HG03521 (cell line): ENCODE data around the gene QDPR.
"Not testable (repeated sequence)": the region's sequence is repeated elsewhere in the genome, so short reads cannot be mapped to it uniquely, and the experiment has no call there.

Experiments
- ATAC-seq: cut with Tn5 transposase; IDR thresholded peaks from one replicate; pipeline ENCODE4 v1.9.1; 2021; ENCODE audit warnings: mild to moderate bottlenecking, moderate library complexity; ENCODE audit not compliant: unreplicated experiment

QDPR gene

DNA sequence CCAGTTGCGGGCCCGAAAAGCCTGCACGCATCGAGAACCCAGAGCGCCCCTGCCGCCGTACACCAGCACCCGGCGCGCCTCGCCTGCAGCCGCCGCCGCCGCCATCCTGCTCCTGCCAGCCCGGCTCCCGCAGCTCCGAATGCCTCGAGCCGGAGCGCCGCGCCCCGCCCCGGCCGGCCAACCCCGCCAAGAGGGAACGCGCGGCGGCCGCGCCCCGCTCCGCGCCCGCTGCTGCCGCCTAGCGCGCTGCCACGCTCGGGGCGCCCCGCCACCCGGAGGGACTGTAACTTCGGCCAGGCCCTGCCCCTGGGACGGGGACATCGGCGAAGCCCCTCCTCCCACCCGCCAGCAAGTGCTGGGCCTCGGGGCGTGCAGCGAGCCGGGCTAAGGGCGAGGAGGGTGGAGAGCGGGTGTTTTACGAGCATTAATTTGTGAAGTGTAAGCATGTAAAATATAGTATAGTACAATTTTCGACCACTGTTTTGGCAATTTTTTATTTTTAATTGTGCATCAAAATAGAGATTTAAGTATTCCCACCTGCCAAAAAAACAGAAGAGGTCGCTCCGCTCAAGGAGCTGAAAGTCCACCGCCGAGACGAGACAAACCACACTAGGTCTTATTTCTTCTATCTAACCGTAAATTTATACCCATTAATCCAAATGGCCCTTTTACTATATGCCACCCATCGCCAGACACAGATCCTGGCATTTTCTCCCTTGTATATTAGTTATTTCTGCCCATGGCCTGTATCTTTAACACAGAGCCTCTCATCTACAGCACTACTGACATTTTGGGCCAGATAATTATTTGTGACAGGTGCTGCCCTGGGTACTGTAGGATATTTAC, at the start of gene QDPR:
QDPR (minus strand) TSS at position 141 of the 846 bp plus-strand sequence; CDS start at position 105, 36 bp downstream.
- ATAC-seq, result peak; percentile 95

DNA sequence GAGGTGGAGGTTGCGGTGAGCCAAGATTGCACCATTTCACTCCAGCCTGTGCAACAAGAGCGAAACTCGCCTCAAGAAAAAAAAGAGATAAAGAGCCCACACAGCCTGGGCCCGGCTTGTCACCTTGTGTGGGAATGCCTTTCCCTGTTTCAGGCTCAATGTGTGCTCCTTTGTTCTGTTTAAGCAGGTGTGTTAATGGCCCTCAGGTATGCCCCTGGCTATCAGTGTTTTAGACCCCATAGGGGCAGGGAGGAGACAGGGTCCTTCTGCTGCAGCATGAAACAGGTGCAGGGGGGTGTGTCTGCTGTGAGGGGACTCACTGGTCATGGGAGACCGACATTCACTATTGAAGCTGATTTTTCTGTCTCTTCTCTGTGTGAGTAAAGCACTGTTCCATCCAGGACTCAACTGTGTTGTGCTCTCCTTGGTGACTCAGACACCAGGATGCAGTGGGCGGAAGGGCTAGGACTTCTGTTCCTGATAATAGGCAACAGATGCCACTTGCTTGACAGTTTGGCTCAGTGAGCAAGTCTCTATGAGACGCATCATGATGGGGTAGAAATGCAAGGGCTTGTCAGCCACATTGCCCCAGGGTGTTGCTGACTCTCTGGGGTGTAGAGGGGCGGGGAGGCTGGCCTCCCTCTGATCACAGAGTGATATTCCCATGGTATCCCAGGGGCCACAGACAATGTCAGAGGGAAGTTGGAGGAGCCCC, 49.5 kb upstream of the QDPR start:
- ATAC-seq, result no peak

DNA sequence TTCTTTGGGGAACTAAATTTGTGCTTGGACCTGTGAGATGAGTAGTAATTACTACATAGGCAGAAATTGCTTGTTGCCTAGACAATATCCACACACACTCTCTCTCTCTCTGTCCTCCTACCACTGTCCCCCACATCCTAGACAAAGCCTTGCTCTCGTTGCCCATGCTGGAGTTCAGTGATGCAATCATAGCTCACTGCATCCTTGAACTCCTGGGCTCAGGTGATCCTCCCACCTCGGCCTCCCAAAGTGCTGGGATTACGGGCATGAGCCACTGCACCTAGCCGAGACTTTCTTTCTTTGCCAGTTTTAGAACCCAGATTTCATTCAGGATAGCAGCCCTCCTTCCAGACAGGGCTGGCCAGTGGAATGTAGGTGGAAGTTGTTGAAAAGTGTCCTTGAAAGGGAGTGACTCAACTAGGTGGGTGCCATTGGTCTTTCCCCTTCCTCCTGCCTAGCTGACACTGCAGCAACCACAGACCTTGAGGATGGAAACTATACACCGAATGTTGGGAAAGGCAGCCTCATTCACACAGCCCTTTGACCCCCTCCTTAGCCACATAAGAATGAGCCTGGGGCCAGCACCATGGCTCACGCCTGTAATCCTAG, 48.3 kb upstream of the QDPR start:
- no peak for ATAC-seq

DNA sequence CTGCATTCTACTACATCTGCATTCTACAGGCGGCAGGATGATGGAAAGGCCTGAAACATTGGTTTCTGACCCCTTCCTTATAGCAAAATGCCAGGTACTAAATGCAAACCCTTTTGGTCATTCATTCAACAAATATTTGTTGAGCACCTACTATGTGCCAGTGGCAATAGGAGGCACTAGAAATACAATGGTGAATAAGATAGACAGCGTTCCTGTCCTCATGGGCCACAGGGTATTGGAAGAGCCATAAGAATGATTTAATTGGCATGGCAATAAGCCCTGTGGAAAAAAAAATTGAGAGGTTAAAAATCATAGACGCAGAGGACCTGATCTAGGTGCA, 47.8 kb upstream of the QDPR start:
- ATAC-seq, result no peak

DNA sequence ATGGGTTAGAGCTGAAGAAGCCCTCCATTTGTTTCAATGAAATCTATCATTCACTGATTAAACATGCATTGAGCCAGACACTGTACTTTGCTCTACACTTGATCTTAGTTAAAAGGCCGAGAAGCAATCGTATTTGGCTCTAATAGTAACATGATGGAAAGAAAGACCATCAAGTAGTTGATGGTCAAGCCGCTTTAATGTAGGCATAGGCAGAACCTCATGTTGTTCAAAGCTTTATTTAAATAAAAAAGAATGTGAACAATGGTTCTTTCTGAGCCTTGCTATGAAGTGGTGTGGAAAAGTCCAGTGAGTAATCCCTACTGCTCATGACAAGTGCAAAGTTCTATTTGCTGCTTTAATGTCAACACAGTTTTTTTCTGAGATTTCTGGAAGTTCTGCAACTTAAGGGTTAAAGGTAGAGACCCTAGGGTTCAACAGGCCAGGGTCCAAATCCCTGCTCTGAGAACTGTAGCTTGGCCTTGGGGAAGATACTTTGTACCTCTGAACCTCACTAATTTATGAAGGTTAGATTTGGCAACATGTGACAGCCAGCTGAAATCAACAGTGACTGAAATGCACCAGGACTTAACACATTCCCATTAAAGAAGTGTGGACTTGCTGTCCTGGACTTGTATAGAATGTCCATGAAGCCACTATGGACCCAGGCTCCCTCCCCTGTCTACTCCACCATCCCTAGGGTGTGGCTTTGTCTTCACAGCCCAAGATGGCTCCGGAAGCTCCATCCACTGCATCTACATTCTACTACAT, 47.2 kb upstream of the QDPR start:
- no peak for ATAC-seq

DNA sequence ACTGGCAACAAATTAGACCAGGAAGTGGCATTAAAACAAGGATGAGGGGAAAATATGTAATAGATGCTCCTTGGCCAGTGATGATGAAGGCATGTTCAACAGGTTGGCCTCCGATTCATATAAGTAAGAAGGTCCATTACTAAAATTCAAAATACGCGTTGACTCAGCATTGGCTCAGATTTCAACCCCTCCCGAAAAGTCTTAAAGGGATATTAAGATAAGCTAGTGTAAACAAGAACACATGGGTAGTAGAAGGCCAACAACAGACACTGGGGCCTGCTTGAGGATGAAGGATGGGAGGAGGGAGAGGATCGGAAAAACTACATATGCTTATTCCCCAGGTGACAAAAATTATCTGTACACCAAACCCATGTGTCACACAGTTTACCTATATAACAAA, 46.0 kb upstream of the QDPR start:
- no peak for ATAC-seq

DNA sequence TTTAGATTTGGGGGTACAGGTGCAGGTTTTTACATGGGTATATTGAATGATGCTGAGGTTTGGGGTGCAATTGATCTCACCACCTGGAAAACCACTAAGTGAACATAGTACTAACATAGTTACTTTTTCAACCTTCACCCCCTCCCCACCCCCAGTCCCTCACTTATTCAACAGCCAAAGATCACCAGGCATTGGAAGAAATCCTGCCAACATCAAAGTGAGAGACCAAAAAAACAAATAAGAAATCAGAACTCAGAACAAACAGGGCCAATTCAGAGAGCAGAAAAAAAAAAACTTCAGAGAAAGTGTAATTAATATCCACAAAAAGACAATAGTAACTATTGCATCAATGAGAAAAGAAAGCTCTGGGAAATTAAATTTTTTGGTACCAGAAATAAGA, 44.6 kb upstream of the QDPR start:
- no peak for ATAC-seq

DNA sequence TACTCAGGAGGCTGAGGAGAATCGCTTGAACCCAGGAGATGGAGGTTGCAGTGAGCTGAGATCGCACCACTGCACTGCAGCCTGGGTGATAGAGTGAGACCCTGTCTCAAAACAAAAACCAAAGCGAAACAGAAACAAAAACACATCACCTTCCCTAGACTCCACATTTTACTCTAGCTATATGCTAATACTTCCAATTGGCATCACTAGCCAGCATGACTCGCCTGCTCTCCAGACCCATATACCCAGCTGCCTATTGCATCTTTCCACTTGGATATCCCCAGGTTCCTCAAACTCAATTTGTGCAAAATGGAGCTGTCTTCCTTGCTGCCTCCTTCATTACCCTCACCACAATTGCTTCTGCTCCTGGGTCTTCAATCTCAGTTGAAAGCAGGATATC, 42.7 kb upstream of the QDPR start:
- ATAC-seq, result no peak

DNA sequence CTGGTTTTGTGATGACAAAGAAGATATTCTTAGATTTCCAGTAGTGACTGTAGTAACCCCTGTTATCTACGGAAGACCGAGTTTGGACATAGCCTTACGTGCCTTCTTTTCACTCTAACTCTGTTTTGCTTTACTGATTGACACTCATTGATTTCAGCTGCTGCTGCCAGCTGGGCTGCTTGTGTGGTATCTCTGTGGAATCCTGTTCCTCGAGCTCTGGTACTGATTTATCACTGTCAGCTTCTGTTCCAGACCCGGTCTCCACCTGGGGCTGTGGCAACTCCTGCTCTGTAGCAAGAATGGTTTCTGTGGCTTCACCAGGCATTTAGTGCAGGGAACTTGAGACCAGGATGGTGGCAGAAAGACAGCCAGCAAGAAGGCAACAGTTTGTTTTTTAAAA, 40.5 kb upstream of the QDPR start:
- ATAC-seq, result no peak

DNA sequence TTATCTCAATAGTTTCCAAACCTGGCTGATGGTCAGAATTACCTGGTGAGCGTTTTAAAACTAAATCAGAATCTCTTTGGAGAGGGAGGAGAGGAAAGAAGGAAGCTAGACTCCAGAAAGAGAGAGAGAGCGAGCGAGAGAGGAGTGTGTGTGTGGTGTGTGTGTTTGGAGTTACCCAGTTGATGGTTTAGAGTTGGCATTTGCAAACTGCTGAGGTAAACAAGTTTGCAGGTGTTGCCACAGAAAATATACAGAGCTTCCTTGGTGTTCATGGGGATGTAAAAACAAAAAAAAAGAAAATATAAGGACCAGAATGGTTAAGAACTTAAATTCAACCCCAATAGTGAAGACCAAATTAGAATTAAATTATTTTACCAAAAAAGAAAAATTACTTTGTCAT, 38.7 kb upstream of the QDPR start:
- no peak for ATAC-seq

DNA sequence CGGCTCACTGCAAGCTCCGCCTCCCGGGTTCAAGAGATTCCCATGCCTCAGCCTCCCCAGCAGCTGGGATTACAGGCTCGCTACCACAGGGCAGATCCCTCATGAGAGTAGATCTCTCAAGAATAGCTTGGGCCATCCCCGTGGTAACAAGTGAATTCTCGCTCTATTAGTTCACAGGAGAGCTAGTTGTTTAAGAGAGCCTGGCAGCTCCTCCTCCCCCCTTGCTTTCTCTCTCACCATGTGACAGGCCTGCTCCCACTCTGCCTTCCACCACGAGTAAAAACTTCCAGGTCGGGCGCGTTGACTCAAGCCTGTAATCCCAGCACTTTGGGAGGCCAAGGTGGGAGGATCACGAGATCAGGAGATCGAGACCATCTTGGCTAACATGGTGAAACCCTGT, 34.8 kb upstream of the QDPR start:
- no peak for ATAC-seq

DNA sequence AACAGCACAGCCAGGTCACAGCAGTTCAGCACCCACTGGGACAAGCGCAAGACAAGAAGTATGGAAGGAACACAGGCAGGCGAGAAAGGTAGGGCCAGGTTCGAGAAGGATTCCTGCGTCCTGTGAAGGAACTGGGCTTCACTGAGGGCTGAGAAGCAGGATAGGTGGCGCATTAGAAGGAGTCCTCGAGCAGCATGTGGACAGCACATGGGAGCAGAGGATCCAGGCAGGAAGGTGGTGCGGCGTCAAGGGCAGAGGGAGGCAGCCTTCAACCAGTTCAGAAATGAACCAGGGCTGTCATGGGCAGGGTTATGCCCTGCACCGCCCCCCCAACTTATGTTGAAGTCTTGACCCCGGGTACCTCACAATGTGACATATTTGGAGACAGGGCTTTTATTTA, 34.3 kb upstream of the QDPR start:
- no peak for ATAC-seq

DNA sequence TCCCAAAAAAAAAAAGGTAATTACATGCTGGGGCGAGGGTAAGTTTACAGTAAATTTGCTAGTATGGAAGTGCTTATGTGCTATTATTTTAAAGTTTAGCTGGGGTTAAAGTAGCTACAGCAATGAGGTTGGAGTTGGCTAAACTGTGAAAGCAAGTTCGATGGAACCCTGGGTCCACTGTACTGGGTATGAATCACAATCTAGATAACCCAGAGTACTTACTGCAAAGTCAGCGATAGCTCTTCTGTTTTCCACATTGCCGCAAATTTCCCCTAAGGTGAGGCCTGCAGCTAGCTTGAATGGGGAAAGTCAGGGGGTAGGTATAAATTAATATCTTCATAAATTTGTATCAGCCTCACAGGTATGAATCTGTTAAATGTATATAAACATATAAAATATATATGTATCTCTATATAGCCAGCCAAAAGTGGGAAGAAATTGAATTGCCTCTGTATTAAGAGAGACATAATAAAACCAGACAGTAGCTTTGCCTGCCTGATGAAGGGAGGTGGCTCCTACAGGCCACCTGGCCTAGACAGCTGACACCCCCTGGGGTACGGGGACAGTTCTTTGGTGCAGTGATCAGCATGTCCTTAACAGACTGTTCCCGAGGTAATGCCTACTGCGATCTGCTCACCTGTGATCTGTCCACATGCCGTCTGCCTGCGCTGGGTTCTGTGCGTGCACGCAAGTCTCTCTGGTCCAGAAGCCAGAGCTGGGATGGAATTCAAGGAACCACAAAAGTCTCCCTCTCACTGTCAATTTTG, 33.7 kb upstream of the QDPR start:
- no peak for ATAC-seq

DNA sequence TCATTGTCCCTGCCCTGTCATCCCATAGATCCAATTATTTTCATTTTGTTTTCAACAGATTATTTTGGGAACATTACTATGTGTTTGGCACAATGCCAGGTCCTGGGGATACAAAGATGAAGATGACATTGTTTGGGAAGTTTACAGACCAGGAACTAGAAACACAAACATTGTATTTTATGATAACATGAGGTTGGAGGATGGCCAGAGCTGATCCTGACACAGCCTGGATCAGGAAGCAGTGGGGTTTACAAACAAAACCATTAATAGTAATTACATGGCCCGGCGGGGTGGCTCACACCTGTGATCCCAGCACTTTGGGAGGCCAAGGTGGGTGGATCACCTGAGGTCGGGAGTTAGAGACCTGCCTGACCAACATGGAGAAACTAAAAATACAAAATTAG, 32.9 kb upstream of the QDPR start:
- ATAC-seq, result no peak

DNA sequence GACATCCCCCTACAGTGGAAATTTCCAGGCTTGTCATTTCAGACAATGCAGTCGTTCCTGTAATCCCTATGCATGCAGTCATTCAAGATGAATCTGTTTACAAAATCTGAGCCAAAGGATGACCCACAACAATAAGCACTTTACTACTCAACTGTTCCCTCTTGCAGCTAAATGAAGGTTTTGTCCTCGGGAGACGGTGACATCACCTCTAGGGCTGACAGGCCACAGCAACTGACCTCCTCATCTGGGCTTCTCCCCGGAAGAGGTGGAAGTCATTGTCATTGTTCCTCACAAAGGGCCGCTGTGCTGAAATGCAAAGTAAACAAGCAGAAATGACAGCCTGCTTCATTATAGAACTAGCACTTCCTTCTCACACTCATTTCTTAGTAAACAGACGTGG, 32.3 kb upstream of the QDPR start:
- ATAC-seq, result no peak

DNA sequence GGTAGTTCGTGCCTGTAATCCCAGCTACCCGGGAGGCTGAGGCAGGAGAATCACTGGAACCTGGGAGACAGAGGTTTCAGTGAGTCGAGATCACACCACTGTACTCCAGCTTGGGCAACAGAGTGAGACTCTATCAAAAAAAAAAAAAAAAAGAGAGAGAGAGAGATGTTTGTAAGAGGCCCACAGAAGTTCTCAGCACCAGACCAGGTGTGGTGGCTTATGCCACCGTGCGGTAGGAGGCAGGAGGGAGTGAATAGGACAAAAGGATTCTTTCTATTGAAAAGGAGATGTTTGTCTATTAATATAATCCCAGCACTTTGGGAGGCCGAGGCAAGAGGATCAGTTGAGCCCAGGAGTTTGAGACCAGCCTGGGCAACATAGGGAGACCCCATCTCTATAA, 25.2 kb upstream of the QDPR start:
- not testable (repeated sequence) for ATAC-seq

DNA sequence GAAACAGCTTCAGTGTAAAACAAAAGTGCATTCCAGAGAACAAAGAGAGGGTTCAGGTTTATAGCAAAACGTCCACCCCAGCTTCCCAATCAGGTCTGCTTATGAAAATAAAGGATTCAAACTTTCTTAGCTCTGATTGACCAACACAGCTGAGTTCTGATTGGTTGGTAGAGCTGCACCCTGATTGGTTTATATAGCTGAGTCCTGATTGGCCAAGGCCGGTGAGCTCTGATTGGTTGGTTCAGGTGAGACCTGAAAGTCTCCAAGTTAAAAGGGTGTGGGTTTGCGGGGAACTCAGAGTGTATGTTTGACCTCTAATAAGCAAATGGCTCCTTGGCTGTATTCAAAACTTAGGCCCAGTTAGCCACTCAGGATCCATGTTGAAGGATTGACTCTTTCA, 24.0 kb upstream of the QDPR start:
- ATAC-seq, result no peak

DNA sequence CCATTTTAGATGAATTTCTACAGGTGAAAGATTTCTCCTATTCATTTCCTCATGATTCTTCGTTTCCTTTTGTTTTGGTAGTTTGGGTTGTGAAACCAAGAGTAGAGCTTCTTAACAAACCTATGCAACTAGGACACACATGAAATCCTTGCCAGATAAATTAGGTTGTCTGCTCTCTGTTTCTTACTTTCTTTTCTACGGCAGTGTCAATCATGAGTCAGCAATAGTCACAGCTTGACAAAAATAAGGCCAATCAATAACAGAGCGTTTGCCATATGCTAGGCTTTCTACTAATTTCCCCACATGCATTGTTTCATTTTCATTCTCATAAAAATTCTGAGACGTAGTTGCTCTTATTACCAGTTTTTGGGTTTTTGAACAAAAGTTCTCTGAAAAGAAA, 23.4 kb upstream of the QDPR start:
- ATAC-seq, result no peak

DNA sequence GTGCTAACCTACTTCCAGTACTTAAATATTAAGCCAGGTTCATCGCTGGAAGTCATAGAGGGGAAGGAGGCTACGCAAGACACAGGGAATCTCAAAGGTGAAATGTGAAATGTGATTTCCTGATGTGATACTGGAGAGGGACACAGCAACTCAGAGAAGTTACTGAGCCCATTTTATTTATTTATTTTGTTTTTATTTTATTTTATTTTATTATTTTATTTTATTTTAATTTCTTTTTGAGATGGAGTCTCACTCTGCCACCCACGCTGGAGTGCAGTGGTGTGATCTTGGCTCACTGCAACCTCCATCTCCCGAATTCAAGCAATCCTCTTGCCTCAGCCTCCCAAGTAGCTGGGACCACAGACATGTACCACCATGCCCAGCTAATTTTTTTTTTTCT, 22.8 kb upstream of the QDPR start:
- no peak for ATAC-seq

DNA sequence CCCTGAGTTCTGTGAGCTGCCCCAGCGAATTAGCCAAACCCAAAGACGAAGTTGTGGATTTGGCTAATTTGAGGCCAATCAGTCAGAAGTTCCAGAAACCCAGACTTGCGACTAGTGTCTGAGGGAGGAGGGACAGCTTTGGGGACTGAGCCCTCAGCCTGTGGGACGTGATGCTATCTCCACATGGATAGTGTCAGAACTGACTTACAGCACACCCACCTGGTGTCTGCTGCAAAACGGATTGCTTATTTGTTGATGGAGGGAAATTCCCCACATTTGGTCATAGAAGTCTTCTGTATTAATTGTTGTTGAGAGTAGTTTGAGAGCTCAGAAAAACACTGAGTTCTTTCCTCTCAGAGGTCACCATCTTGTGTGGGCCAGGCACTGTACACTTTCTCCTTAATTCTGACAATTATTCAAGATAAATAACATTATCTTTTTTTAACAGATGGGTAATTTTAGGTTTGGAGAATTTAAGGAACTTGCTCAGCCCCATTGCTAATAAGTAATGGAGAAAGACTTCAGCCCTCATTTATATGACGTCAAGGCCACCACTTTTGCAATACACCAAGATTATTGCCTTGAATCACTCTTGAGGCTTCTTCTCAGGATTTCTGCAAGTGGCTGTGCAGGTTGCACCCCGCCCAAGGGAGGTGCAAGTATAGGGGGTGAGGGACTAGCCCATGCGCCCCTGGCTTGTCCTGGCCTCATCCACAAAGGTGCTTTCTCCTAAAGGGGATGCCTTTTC, 19.8 kb upstream of the QDPR start:
- no peak for ATAC-seq
